ENCODE measurements around the gene HAPLN2. TPM values are rescaled to one million over a fixed set of nuclear protein-coding genes. Genes with fewer than 3 reads are reported as not detected.

The HAPLN2 gene
- total and polyA plus RNA-seq, 2 donors (not counting 1 experiment from before 2014, with no cell fraction given) = 0.13 TPM; not detected in 1

GRCh38 chr1:156663178-156663577 is 44.0 kb downstream of the HAPLN2 start:
- 3% methylated on average over 5 of the region's 5 CpGs for WGBS (ENCODE audit: insufficient coverage)
- Mint-ChIP-seq H3K9me3 (ENCODE audit: insufficient read depth) (no peaks in the 10 kb centered on the region), H3K4me3 (peak overlapping the region; percentile 15), H3K27me3 (no peaks in the 10 kb centered on the region), H3K27ac (no peak overlapping the region), H3K4me1 (peaks cover 81% of the 10 kb centered on the region)
- Histone ChIP-seq H3K4me2 (replicated peaks; ENCODE audit: low read depth, low read length, poor library complexity, severe bottlenecking) (peak overlapping the region; percentile 36), H3K9ac (ENCODE audit: low read length) (no peak overlapping the region), H3K27ac (ENCODE audit: low read length in 2 of 2) (no peak overlapping the region), H3K4me1 (ENCODE audit: control insufficient read depth in 2 of 2, insufficient read depth in 2 of 2, low read length in 2 of 2) (peaks cover 63 to 75% of the 10 kb centered on the region in 2 donors), H3K4me3 (ENCODE audit: control extremely low read depth in 1 of 5, extremely low read depth in 1 of 5, insufficient read depth in 1 of 5, low read depth in 2 of 5, low read length in 4 of 5) (no peak overlapping the region), H3K79me2 (ENCODE audit: control insufficient read depth, insufficient read depth, low read length) (no peaks in the 10 kb centered on the region), H3K36me3 (replicated peaks in 1 of 2; ENCODE audit: control extremely low read depth in 1 of 2, control insufficient read depth in 1 of 2, extremely low read depth in 1 of 2, insufficient read depth in 2 of 2, low read length in 1 of 2) (no peaks in the 10 kb centered on the region), H2AFZ (ENCODE audit: insufficient read depth, low read depth, low read length, poor library complexity, severe bottlenecking) (peak overlapping the region; percentile 27), H4K20me1 (ENCODE audit: control insufficient read depth, insufficient read depth, low read length, poor library complexity, severe bottlenecking) (no peaks in the 10 kb centered on the region), H3K27me3 (replicated peaks in 1 of 4; ENCODE audit: control extremely low read depth in 1 of 4, control insufficient read depth in 3 of 4, insufficient read depth in 4 of 4, low read length in 3 of 4) (no peaks in the 10 kb centered on the region), H3K9me3 (ENCODE audit: control extremely low read depth in 1 of 3, control insufficient read depth in 2 of 3, insufficient read depth in 1 of 3, low read length in 2 of 3) (peaks cover 0 to 3% (median 0%) of the 10 kb centered on the region in 3 donors)
- ATAC-seq (ENCODE audit: low read depth) (no peak), DNase-seq (no peak)
- ChIA-PET POLR2A (no interaction called here), CTCF (no interaction called here)
- intact Hi-C loops (cut with micrococcal nuclease) = no loop called here
- TF ChIP-seq EZH2 (IDR thresholded peaks at IDR 0.05; ENCODE audit: borderline replicate concordance, insufficient read depth, low read depth, low read length, poor library complexity, severe bottlenecking) (no peak), CTCF (IDR thresholded peaks at IDR 0.05) (no peak)

GRCh38 chr1:156664046-156664766 is 45.0 kb downstream of the HAPLN2 start:
- peak overlapping the region in 2 of 5 experiments; percentile 20 to 51 for H3K4me3 ChIP-seq (ENCODE audit: control extremely low read depth in 1 of 5, extremely low read depth in 1 of 5, insufficient read depth in 1 of 5, low read depth in 2 of 5, low read length in 4 of 5)
- H4K20me1 ChIP-seq (ENCODE audit: control insufficient read depth, insufficient read depth, low read length, poor library complexity, severe bottlenecking) = no peaks in the 10 kb centered on the region
- H3K9ac ChIP-seq (ENCODE audit: low read length) = peak overlapping the region; percentile 44
- WGBS (ENCODE audit: insufficient coverage) = 67% methylated on average over 5 of the region's 5 CpGs
- peak overlapping the region; percentile 76 for H3K4me2 ChIP-seq (replicated peaks; ENCODE audit: low read depth, low read length, poor library complexity, severe bottlenecking)
- no peak for ATAC-seq (ENCODE audit: low read depth)
- no peak for DNase-seq
- Mint-ChIP-seq H3K27me3 (no peaks in the 10 kb centered on the region), H3K27ac (no peak overlapping the region), H3K4me1 (peaks cover 74% of the 10 kb centered on the region), H3K4me3 (peak overlapping the region; percentile 41), H3K9me3 (ENCODE audit: insufficient read depth) (no peaks in the 10 kb centered on the region)
- CTCF ChIA-PET = interaction anchor here (1.0 to 2.4 kb wide), 4 partner anchors 14 to 44 kb away, joined by 3 to 14 read pairs (median 6); no protein-coding TSS in a partner anchor
- H3K79me2 ChIP-seq (ENCODE audit: control insufficient read depth, insufficient read depth, low read length) = no peaks in the 10 kb centered on the region
- H2AFZ ChIP-seq (ENCODE audit: insufficient read depth, low read depth, low read length, poor library complexity, severe bottlenecking) = peak overlapping the region; percentile 46
- H3K9me3 ChIP-seq (ENCODE audit: control extremely low read depth in 1 of 3, control insufficient read depth in 2 of 3, insufficient read depth in 1 of 3, low read length in 2 of 3) = peaks cover 0 to 3% (median 0%) of the 10 kb centered on the region in 3 donors
- TF ChIP-seq EZH2 (IDR thresholded peaks at IDR 0.05; ENCODE audit: borderline replicate concordance, insufficient read depth, low read depth, low read length, poor library complexity, severe bottlenecking) (no peak), CTCF (IDR thresholded peaks at IDR 0.05) (no peak)
- H3K27me3 ChIP-seq (replicated peaks in 1 of 4; ENCODE audit: control extremely low read depth in 1 of 4, control insufficient read depth in 3 of 4, insufficient read depth in 4 of 4, low read length in 3 of 4) = no peaks in the 10 kb centered on the region
- POLR2A ChIA-PET = no interaction called here
- intact Hi-C loops (cut with micrococcal nuclease) = no loop called here
- peaks cover 61 to 69% of the 10 kb centered on the region in 2 donors for H3K4me1 ChIP-seq (ENCODE audit: control insufficient read depth in 2 of 2, insufficient read depth in 2 of 2, low read length in 2 of 2)
- no peak overlapping the region for H3K27ac ChIP-seq (ENCODE audit: low read length in 2 of 2)
- no peaks in the 10 kb centered on the region for H3K36me3 ChIP-seq (replicated peaks in 1 of 2; ENCODE audit: control extremely low read depth in 1 of 2, control insufficient read depth in 1 of 2, extremely low read depth in 1 of 2, insufficient read depth in 2 of 2, low read length in 1 of 2)

All from B cell (primary cell).